ENCODE results near the gene FYN. TPM values are rescaled to one million over a fixed set of nuclear protein-coding genes. Genes with fewer than 3 reads are reported as not detected.

FYN gene
- total RNA-seq, 2 donors from 2014 or later: 55.5 to 72.5 TPM

GRCh38 chr6:111812060-111813038, 60.9 kb downstream of the FYN start:
- H3K27ac ChIP-seq: no peak overlapping the region
- no peak for TF ChIP-seq CTCF (IDR thresholded peaks at IDR 0.05)
- no peaks in the 10 kb centered on the region for H3K4me1 ChIP-seq (ENCODE audit: control insufficient read depth in 1 of 2, low read depth in 2 of 2)
- DNase-seq (ENCODE audit: low spot score) (no peak), ATAC-seq (ENCODE audit: insufficient number of reproducible peaks, low FRiP score, low read depth) (no peak)
- H3K27me3 ChIP-seq (replicated peaks; ENCODE audit: insufficient read depth): no peaks in the 10 kb centered on the region
- no peak overlapping the region for H3K4me3 ChIP-seq
- no peaks in the 10 kb centered on the region for H3K9me3 ChIP-seq
- H3K36me3 ChIP-seq: no peaks in the 10 kb centered on the region

- no peaks in the 10 kb centered on the region for H3K9me3 ChIP-seq
- no peak for ATAC-seq (ENCODE audit: insufficient number of reproducible peaks, low FRiP score, low read depth)
- H3K4me1 ChIP-seq (ENCODE audit: control insufficient read depth in 1 of 2, low read depth in 2 of 2): no peaks in the 10 kb centered on the region
- DNase-seq (ENCODE audit: low spot score): no peak
- no peak overlapping the region for H3K27ac ChIP-seq
- H3K36me3 ChIP-seq: no peaks in the 10 kb centered on the region
- H3K27me3 ChIP-seq (replicated peaks; ENCODE audit: insufficient read depth): no peaks in the 10 kb centered on the region
- H3K4me3 ChIP-seq: no peak overlapping the region
- no peak for TF ChIP-seq CTCF (IDR thresholded peaks at IDR 0.05)
Observed at GRCh38 chr6:111810294-111811131, 62.7 kb downstream of the FYN start.

GRCh38 chr6:111809766-111810165, 63.5 kb downstream of the FYN start:
- H3K27ac ChIP-seq: no peak overlapping the region

GRCh38 chr6:111809264-111809663, 64.0 kb downstream of the FYN start:
- Histone ChIP-seq H3K36me3 (no peaks in the 10 kb centered on the region), H3K4me3 (no peak overlapping the region), H3K9me3 (no peaks in the 10 kb centered on the region), H3K27ac (no peak overlapping the region), H3K4me1 (ENCODE audit: control insufficient read depth in 1 of 2, low read depth in 2 of 2) (peaks cover 0 to 3% of the 10 kb centered on the region in 2 donors), H3K27me3 (replicated peaks; ENCODE audit: insufficient read depth) (no peaks in the 10 kb centered on the region)
- no peak for DNase-seq (ENCODE audit: low spot score)
- ATAC-seq (ENCODE audit: insufficient number of reproducible peaks, low FRiP score, low read depth): no peak
- no peak for TF ChIP-seq CTCF (IDR thresholded peaks at IDR 0.05)

More at GRCh38 chr6:111809766-111810165, 63.5 kb downstream of the FYN start:
- Histone ChIP-seq H3K9me3 (no peaks in the 10 kb centered on the region), H3K4me1 (ENCODE audit: control insufficient read depth in 1 of 2, low read depth in 2 of 2) (peaks cover 0 to 3% of the 10 kb centered on the region in 2 donors), H3K4me3 (no peak overlapping the region), H3K27me3 (replicated peaks; ENCODE audit: insufficient read depth) (no peaks in the 10 kb centered on the region), H3K36me3 (no peaks in the 10 kb centered on the region)
- DNase-seq (ENCODE audit: low spot score) (no peak), ATAC-seq (ENCODE audit: insufficient number of reproducible peaks, low FRiP score, low read depth) (no peak)
- TF ChIP-seq CTCF (IDR thresholded peaks at IDR 0.05): no peak

- TF ChIP-seq CTCF (IDR thresholded peaks at IDR 0.05): no peak
- H3K9me3 ChIP-seq: no peaks in the 10 kb centered on the region
Observed at GRCh38 chr6:111808493-111808892, 64.8 kb downstream of the FYN start.

More at GRCh38 chr6:111808493-111808892, 64.8 kb downstream of the FYN start:
- Histone ChIP-seq H3K36me3 (no peaks in the 10 kb centered on the region), H3K4me3 (no peak overlapping the region), H3K27ac (no peak overlapping the region), H3K27me3 (replicated peaks; ENCODE audit: insufficient read depth) (no peaks in the 10 kb centered on the region), H3K4me1 (ENCODE audit: control insufficient read depth in 1 of 2, low read depth in 2 of 2) (peaks cover 0 to 3% of the 10 kb centered on the region in 2 donors)
- DNase-seq (ENCODE audit: low spot score) (no peak), ATAC-seq (ENCODE audit: insufficient number of reproducible peaks, low FRiP score, low read depth) (no peak)

Data from thoracic aorta (tissue), 2 donors.